ENCODE measurements around the gene MFSD6L.
"Not testable (repeated sequence)": the region's sequence is repeated elsewhere in the genome, so short reads cannot be mapped to it uniquely, and the experiment has no call there.

Gene MFSD6L

GRCh38 chr17:8818047-8818446 is 18.9 kb upstream of the MFSD6L start:
- DNase-seq (ENCODE audit: low read depth) = no peak
- H3K4me3 ChIP-seq (ENCODE audit: low read length) = no peak overlapping the region
- no peak for TF ChIP-seq CTCF (IDR thresholded peaks at IDR 0.05; ENCODE audit: insufficient read depth, low read depth, low read length, missing control alignments)

GRCh38 chr17:8806926-8807550 is 7.9 kb upstream of the MFSD6L start:
- TF ChIP-seq CTCF (IDR thresholded peaks at IDR 0.05; ENCODE audit: insufficient read depth, low read depth, low read length, missing control alignments) = no peak
- peak; percentile 31 for DNase-seq (ENCODE audit: low read depth)
- H3K4me3 ChIP-seq (ENCODE audit: low read length) = no peak overlapping the region

GRCh38 chr17:8806253-8806925 is 7.2 kb upstream of the MFSD6L start:
- no peak for DNase-seq (ENCODE audit: low read depth)
- TF ChIP-seq CTCF (IDR thresholded peaks at IDR 0.05; ENCODE audit: insufficient read depth, low read depth, low read length, missing control alignments) = no peak
- H3K4me3 ChIP-seq (ENCODE audit: low read length) = no peak overlapping the region

- DNase-seq (ENCODE audit: low read depth); H3K4me3 ChIP-seq (ENCODE audit: low read length): not testable (repeated sequence)
These were observed 6.2 kb upstream of the MFSD6L start for GRCh38 chr17:8805396-8805795.

- no peak for TF ChIP-seq CTCF (IDR thresholded peaks at IDR 0.05; ENCODE audit: insufficient read depth, low read depth, low read length, missing control alignments)
- DNase-seq (ENCODE audit: low read depth) = no peak
- no peak overlapping the region for H3K4me3 ChIP-seq (ENCODE audit: low read length)
These were observed 4.6 kb upstream of the MFSD6L start for GRCh38 chr17:8803531-8804420.

GRCh38 chr17:8801135-8801840 is 2.1 kb upstream of the MFSD6L start:
- no peak for TF ChIP-seq CTCF (IDR thresholded peaks at IDR 0.05; ENCODE audit: insufficient read depth, low read depth, low read length, missing control alignments)
- DNase-seq (ENCODE audit: low read depth) = no peak

GRCh38 chr17:8800656-8801055 is 1.5 kb upstream of the MFSD6L start:
- no peak overlapping the region for H3K4me3 ChIP-seq (ENCODE audit: low read length)
- TF ChIP-seq CTCF (IDR thresholded peaks at IDR 0.05; ENCODE audit: insufficient read depth, low read depth, low read length, missing control alignments) = no peak
- peak; percentile 9 for DNase-seq (ENCODE audit: low read depth)

More at GRCh38 chr17:8801135-8801840, 2.1 kb upstream of the MFSD6L start:
- no peak overlapping the region for H3K4me3 ChIP-seq (ENCODE audit: low read length)
